ENCODE results near the gene CCDC183.

Gene CCDC183

DNA sequence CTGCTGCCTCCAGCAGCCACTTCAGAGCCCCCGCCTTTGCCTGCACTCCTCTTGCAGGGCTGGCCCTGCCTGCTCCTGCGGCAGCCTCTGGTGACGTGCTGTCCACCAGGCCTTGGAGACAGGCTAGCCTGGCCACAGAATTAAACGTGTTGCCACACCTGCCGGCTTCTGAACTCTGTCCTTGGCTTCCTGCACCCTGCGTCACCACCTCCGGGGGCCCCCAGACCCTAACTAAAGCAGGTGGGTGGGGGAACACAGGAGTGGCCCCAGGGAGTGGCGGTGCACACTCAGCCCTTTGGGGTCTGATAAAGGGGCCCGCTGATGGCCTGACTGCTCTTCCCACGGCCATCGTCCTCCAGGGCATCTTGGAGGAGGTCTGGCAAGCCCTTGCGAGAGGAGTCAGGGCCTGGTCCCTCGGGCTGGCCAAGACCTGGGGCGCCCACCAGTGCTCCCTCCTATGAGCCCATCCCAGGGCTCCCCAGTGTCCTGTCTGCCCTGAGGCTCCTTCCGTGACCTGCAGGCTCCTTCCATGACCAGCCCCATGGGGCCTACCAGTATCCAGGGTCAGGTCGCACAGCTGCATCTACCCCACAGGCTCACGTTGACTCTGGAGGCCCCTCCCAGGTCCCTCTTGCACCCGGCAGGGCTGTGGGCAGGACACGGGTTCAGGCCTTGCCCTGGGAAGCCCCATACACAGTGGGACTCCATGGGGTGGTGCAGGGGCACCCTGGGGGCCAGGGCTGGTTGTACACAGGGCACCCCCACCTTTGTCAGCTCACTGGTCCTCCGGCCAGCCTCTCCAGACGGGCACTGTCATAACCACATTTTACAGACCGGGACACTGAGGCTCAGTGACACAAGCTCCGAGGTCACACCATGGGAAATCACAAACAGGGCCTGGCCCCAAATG, 55.0 kb downstream of the CCDC183 start:
- Mint-ChIP-seq H3K9me3 (no peaks in the 10 kb centered on the region), H3K36me3 (peaks cover 17 to 26% of the 10 kb centered on the region in 2 donors), H3K4me1 (peaks cover 21 to 32% of the 10 kb centered on the region in 2 donors), H3K4me3 (peak overlapping the region; percentile 8 to 96), H3K27me3 (peaks cover 11 to 18% of the 10 kb centered on the region in 2 donors), H3K27ac (peak overlapping the region; percentile 42)
- no peak for DNase-seq
- no peak for ATAC-seq (replicated peaks)

DNA sequence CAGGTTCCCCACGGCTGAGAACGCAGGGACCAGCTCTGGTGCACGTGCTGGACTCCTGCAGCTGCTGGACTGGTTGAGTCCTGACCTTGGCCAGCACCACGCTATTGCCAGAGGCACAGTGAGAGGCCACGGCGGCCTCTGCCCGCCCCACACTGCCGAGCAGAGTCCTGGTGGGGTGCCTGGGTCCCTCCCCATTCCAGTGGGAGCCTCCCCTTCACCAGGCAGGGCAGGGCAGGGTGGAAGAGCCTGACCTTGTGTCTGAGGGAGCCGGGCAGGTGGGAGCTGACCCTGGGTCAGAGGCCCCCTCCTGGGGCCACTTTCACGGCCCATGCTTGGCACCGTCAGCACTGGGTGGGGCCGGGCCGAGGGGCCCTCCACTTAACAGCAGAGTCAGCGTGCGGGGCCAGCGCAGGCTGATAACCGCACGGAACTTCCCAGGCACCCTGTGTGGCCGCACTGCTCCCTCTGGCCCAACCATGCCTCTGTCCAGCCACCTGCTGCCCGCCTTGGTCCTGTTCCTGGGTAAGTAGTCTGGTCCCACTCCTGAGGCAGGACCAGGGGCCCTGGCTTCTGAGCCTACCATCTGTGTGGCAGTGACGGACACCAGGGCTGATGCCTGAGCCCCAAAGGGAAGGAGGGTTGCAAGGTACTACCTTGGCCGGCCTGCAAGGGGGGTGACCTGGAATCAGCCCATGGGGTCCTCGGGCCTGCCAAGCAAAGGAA, 56.0 kb downstream of the CCDC183 start, which contains the start of gene MAMDC4:
Gene MAMDC4, plus strand, starts transcription at position 406 of the 723 bp plus-strand sequence. Its CDS starts 71 bp downstream, at position 477.
- Mint-ChIP-seq H3K9me3 (no peaks in the 10 kb centered on the region), H3K4me1 (peaks cover 17 to 24% of the 10 kb centered on the region in 2 donors), H3K4me3 (peak within 1 kb of the TSS in 1 of 2 donors; percentile 8), H3K36me3 (peaks cover 17 to 23% of the 10 kb centered on the region in 2 donors), H3K27ac (peak within 1 kb of the TSS; percentile 42), H3K27me3 (peaks cover 7 to 11% of the 10 kb centered on the region in 2 donors)
- DNase-seq = no peak
- ATAC-seq (replicated peaks) = no peak

DNA sequence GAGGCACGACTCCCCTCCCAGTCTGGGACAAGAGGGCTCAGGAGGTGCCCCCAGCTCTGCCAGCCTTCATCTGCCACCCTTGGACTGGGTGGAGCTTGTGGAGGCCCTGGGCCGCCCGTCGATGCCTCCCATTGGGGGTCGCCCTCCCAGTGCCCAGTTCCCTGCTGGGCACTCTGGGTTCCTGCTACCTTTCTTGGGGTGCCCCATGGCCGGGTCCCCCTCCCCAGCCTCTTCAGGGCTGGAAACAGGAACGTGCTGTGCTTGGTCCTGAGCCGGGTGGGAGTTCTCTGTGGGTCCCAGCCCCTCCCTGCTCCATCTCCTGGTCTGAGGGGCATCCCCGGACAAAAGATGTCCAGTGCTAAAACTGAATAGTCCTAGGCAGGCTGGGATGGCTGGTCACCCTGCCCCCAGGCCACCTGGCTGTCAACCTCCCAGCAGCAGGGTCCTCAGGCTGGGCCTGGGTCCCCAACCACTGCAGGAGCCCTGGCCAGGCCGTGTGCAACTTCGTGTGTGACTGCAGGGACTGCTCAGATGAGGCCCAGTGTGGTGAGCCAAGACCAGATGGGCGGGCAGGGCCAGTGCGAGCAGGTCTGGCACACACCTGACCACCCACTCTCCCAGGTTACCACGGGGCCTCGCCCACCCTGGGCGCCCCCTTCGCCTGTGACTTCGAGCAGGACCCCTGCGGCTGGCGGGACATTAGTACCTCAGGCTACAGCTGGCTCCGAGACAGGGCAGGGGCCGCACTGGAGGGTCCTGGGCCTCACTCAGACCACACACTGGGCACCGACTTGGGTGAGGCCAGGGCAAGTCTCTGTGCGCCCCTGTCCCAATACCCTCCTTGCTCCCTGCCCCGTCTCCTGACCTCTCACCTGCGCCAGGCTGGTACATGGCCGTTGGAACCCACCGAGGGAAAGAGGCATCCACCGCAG, 56.8 kb downstream of the CCDC183 start:
- peaks cover 11 to 16% of the 10 kb centered on the region in 2 donors for H3K4me1 Mint-ChIP-seq
- DNase-seq = no peak
- H3K9me3 Mint-ChIP-seq = no peaks in the 10 kb centered on the region
- no peak overlapping the region for H3K4me3 Mint-ChIP-seq
- peaks cover 2% of the 10 kb centered on the region in 2 donors for H3K27me3 Mint-ChIP-seq
- H3K27ac Mint-ChIP-seq = no peak overlapping the region
- ATAC-seq (replicated peaks) = no peak
- peaks cover 13 to 18% of the 10 kb centered on the region in 2 donors for H3K36me3 Mint-ChIP-seq

DNA sequence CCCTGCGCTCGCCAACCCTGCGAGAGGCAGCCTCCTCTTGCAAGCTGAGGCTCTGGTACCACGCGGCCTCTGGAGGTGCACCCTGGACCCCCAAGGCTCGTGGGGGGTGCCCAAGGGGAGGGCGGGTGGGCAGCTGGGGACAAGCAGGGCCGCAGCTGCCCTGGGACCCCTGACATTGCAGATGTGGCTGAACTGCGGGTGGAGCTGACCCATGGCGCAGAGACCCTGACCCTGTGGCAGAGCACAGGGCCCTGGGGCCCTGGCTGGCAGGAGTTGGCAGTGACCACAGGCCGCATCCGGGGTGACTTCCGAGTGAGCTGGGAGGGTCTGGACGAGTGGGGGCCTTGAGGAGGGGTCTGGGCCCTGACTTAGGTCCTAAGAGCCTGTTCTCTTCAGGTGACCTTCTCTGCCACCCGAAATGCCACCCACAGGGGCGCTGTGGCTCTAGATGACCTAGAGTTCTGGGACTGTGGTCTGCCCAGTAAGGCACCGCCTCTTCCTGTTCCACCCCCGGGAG, 57.5 kb downstream of the CCDC183 start:
- peaks cover 9 to 14% of the 10 kb centered on the region in 2 donors for H3K4me1 Mint-ChIP-seq
- H3K27me3 Mint-ChIP-seq = no peaks in the 10 kb centered on the region
- H3K4me3 Mint-ChIP-seq = no peak overlapping the region
- H3K27ac Mint-ChIP-seq = no peak overlapping the region
- H3K9me3 Mint-ChIP-seq = no peaks in the 10 kb centered on the region
- DNase-seq (no peak), ATAC-seq (replicated peaks) (no peak)
- H3K36me3 Mint-ChIP-seq = peaks cover 11 to 17% of the 10 kb centered on the region in 2 donors

DNA sequence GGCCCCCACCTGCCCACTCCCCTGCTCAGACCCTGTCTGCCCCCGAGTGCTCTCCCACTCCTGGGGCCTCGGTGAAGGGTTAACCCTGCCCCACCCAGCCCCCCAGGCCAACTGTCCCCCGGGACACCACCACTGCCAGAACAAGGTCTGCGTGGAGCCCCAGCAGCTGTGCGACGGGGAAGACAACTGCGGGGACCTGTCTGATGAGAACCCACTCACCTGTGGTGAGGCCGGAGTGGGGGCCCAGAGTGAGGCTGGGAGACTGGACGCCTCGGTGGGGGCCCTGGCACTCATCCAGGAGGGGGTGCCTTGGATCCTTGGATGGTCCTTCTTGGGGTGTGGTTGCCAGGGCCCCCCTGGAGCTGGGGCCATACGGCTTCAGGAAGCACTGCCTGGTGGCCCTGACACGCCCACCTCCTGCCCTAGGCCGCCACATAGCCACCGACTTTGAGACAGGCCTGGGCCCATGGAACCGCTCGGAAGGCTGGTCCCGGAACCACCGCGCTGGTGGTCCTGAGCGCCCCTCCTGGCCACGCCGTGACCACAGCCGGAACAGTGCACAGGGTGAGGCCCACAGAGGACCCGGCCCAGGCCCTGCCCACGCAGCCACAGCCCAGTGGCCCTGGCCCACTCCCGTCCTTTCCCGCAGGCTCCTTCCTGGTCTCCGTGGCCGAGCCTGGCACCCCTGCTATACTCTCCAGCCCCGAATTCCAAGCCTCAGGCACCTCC, 58.1 kb downstream of the CCDC183 start:
- no peak for DNase-seq

DNA sequence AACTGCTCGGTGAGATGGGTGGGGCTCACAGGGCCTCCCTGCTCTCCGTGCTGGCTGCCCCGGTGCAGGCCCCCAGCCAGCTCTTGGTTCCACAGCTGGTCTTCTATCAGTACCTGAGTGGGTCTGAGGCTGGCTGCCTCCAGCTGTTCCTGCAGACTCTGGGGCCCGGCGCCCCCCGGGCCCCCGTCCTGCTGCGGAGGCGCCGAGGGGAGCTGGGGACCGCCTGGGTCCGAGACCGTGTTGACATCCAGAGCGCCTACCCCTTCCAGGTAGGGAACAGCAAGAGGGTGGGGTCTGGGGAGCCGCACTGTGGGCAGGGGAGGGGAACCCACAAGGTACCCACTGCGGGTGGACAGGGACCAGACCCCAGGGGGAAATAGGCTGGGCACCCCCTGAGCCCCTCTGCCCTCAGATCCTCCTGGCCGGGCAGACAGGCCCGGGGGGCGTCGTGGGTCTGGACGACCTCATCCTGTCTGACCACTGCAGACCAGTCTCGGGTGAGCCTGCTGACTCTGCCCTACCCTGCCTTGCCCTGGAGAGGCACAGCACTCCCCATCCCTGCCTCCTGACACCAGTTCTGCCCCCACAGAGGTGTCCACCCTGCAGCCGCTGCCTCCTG, 58.8 kb downstream of the CCDC183 start:
- Mint-ChIP-seq H3K36me3 (peaks cover 11 to 17% of the 10 kb centered on the region in 2 donors), H3K27me3 (no peaks in the 10 kb centered on the region), H3K9me3 (no peaks in the 10 kb centered on the region), H3K4me1 (peaks cover 4 to 9% of the 10 kb centered on the region in 2 donors), H3K4me3 (no peak overlapping the region), H3K27ac (peak overlapping the region; percentile 82)
- ATAC-seq (replicated peaks) = no peak
- DNase-seq = no peak

More for the DNA sequence above, 58.1 kb downstream of the CCDC183 start:
- Mint-ChIP-seq H3K4me3 (no peak overlapping the region), H3K4me1 (peaks cover 8 to 14% of the 10 kb centered on the region in 2 donors), H3K9me3 (no peaks in the 10 kb centered on the region), H3K27me3 (no peaks in the 10 kb centered on the region), H3K27ac (peak overlapping the region; percentile 82), H3K36me3 (peaks cover 11 to 17% of the 10 kb centered on the region in 2 donors)
- no peak for ATAC-seq (replicated peaks)

DNA sequence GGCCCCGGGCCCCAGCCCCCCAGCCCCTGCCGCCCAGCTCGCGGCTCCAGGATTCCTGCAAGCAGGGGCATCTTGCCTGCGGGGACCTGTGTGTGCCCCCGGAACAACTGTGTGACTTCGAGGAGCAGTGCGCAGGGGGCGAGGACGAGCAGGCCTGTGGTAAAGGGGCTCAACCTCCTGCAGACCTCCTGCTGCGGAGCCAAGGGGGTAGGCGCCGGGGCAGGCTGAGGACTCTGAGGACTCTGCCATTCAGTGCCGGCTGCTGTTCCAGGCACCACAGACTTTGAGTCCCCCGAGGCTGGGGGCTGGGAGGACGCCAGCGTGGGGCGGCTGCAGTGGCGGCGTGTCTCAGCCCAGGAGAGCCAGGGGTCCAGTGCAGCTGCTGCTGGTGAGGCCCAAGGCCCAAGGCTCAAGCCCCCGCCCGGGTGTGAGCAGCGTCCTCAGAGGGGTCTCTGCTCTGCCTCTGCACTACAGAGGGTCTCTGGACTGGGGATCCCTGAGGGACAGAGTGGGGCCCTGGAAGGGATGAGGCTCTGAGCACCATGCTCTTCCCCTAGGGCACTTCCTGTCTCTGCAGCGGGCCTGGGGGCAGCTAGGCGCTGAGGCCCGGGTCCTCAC, 59.4 kb downstream of the CCDC183 start:
- H3K36me3 Mint-ChIP-seq = peaks cover 11 to 17% of the 10 kb centered on the region in 2 donors
- no peaks in the 10 kb centered on the region for H3K9me3 Mint-ChIP-seq
- peaks cover 3 to 4% of the 10 kb centered on the region in 2 donors for H3K4me1 Mint-ChIP-seq
- no peaks in the 10 kb centered on the region for H3K27me3 Mint-ChIP-seq
- no peak for ATAC-seq (replicated peaks)
- H3K4me3 Mint-ChIP-seq = no peak overlapping the region
- H3K27ac Mint-ChIP-seq = no peak overlapping the region
- DNase-seq = no peak

DNA sequence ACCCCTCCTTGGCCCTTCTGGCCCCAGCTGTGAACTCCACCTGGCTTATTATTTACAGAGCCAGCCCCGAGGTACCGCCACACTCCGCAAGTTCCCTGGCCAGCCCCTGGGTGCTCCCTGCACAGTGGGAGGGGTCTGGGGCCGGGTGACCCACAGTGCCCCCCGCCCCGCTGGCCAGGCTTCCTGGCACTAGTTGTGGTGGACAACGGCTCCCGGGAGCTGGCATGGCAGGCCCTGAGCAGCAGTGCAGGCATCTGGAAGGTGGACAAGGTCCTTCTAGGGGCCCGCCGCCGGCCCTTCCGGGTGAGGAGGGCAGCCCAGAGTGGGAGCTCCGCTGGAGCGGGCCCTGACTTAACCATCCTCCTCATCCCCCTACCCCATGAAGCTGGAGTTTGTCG, 59.9 kb downstream of the CCDC183 start:
- H3K4me3 Mint-ChIP-seq = no peak overlapping the region
- H3K36me3 Mint-ChIP-seq = peaks cover 11 to 13% of the 10 kb centered on the region in 2 donors
- H3K27me3 Mint-ChIP-seq = no peaks in the 10 kb centered on the region
- no peak for DNase-seq
- no peak for ATAC-seq (replicated peaks)
- H3K4me1 Mint-ChIP-seq = peaks cover 0 to 4% of the 10 kb centered on the region in 2 donors
- no peak overlapping the region for H3K27ac Mint-ChIP-seq
- no peaks in the 10 kb centered on the region for H3K9me3 Mint-ChIP-seq

DNA sequence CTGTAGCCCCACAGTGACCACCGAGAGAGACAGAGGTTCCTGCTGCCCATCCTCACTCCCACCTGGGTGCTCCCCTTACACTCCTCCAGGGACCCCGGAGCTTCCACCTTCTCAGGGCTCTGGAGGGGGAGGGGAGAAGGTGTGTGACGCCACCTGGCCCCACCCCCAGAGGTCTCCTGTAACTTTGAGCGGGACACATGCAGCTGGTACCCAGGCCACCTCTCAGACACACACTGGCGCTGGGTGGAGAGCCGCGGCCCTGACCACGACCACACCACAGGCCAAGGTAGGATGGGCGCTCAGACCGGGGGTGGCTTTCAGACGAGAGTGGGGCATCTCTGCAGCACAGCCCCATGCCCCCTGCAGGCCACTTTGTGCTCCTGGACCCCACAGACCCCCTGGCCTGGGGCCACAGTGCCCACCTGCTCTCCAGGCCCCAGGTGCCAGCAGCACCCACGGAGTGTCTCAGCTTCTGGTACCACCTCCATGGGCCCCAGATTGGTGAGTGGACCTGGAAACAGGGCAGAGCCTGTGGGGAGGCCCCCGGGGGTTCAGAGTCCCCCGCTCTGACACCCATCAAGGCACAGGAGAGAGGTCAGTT, 60.5 kb downstream of the CCDC183 start:
- peaks cover 4 to 5% of the 10 kb centered on the region in 2 donors for H3K4me1 Mint-ChIP-seq
- H3K27ac Mint-ChIP-seq = no peak overlapping the region
- DNase-seq = no peak
- peaks cover 5 to 8% of the 10 kb centered on the region in 2 donors for H3K36me3 Mint-ChIP-seq
- no peak for ATAC-seq (replicated peaks)
- no peaks in the 10 kb centered on the region for H3K9me3 Mint-ChIP-seq
- no peaks in the 10 kb centered on the region for H3K27me3 Mint-ChIP-seq
- H3K4me3 Mint-ChIP-seq = no peak overlapping the region

DNA sequence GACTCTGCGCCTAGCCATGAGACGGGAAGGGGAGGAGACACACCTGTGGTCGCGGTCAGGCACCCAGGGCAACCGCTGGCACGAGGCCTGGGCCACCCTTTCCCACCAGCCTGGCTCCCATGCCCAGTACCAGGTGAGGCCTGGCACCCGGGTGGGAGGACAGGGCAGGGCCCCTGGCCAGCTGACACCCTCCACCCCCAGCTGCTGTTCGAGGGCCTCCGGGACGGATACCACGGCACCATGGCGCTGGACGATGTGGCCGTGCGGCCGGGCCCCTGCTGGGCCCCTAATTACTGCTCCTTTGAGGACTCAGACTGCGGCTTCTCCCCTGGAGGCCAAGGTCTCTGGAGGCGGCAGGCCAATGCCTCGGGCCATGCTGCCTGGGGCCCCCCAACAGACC, 61.0 kb downstream of the CCDC183 start:
- Mint-ChIP-seq H3K4me1 (peaks cover 4 to 10% of the 10 kb centered on the region in 2 donors), H3K36me3 (peaks cover 4 to 10% of the 10 kb centered on the region in 2 donors), H3K27me3 (no peaks in the 10 kb centered on the region), H3K4me3 (no peak overlapping the region), H3K27ac (peak overlapping the region; percentile 84), H3K9me3 (no peaks in the 10 kb centered on the region)
- DNase-seq (no peak), ATAC-seq (replicated peaks) (no peak)
